ENCODE measurements around the gene LCMT1.

DNA sequence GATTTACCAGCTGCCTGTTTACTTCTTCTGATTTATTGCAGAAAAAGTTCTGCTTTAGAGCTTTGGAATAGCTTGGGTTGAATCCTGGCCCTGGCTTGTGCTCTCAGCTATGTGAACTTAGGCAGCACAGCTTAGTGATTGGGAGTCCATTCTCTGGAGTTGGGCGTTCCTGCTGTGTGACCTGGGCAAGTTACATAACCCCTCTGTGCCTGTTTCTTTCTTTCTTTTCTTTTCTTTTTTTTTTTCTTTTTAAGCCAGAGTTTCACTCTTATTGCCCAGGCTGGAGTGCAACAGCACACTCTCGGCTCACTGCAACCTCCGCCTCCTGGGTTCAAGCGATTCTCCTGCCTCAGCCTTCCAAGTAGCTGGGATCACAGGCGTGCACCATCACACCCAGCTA, 53.7 kb downstream of the LCMT1 start:
- TF ChIP-seq POLR2AphosphoS5 (IDR thresholded peaks at IDR 0.05; ENCODE audit: low read depth), result no peak
- TF ChIP-seq, protein P1, sequence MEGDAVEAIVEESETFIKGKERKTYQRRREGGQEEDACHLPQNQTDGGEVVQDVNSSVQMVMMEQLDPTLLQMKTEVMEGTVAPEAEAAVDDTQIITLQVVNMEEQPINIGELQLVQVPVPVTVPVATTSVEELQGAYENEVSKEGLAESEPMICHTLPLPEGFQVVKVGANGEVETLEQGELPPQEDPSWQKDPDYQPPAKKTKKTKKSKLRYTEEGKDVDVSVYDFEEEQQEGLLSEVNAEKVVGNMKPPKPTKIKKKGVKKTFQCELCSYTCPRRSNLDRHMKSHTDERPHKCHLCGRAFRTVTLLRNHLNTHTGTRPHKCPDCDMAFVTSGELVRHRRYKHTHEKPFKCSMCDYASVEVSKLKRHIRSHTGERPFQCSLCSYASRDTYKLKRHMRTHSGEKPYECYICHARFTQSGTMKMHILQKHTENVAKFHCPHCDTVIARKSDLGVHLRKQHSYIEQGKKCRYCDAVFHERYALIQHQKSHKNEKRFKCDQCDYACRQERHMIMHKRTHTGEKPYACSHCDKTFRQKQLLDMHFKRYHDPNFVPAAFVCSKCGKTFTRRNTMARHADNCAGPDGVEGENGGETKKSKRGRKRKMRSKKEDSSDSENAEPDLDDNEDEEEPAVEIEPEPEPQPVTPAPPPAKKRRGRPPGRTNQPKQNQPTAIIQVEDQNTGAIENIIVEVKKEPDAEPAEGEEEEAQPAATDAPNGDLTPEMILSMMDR (IDR thresholded peaks at IDR 0.05; ENCODE audit: insufficient read depth, low read length), result no peak
- TF ChIP-seq SPI1 (IDR thresholded peaks at IDR 0.05; ENCODE audit: borderline replicate concordance, low read depth), result no peak
- TF ChIP-seq, protein P2, sequence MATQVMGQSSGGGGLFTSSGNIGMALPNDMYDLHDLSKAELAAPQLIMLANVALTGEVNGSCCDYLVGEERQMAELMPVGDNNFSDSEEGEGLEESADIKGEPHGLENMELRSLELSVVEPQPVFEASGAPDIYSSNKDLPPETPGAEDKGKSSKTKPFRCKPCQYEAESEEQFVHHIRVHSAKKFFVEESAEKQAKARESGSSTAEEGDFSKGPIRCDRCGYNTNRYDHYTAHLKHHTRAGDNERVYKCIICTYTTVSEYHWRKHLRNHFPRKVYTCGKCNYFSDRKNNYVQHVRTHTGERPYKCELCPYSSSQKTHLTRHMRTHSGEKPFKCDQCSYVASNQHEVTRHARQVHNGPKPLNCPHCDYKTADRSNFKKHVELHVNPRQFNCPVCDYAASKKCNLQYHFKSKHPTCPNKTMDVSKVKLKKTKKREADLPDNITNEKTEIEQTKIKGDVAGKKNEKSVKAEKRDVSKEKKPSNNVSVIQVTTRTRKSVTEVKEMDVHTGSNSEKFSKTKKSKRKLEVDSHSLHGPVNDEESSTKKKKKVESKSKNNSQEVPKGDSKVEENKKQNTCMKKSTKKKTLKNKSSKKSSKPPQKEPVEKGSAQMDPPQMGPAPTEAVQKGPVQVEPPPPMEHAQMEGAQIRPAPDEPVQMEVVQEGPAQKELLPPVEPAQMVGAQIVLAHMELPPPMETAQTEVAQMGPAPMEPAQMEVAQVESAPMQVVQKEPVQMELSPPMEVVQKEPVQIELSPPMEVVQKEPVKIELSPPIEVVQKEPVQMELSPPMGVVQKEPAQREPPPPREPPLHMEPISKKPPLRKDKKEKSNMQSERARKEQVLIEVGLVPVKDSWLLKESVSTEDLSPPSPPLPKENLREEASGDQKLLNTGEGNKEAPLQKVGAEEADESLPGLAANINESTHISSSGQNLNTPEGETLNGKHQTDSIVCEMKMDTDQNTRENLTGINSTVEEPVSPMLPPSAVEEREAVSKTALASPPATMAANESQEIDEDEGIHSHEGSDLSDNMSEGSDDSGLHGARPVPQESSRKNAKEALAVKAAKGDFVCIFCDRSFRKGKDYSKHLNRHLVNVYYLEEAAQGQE (IDR thresholded peaks at IDR 0.05; ENCODE audit: insufficient replicate concordance, low read depth), result no peak
- TF ChIP-seq GABPA (IDR thresholded peaks at IDR 0.05; ENCODE audit: low read depth), result no peak
